Colonic mucosa (tissue), 4 donors: Measurements from ENCODE around the gene TRPM6. TPM values are rescaled to one million over a fixed set of nuclear protein-coding genes. Genes with fewer than 3 reads are reported as not detected.

ENCODE experiments used
- DNase-seq: peaks from one replicate; pipeline ENCODE4 v3.0.0-alpha.2; 2020
- H3K27ac ChIP-seq: fragments of 200-600 bp; one replicate; pipeline ENCODE4 v1.8.0; 2021
- H3K27me3 ChIP-seq: fragments of 200-600 bp; one replicate; pipeline ENCODE4 v1.8.0; 2021
- H3K36me3 ChIP-seq: fragments of 200-600 bp; one replicate; pipeline ENCODE4 v1.8.0; 2021
- H3K4me1 ChIP-seq: fragments of 200-600 bp; one replicate; pipeline ENCODE4 v1.8.0; 2021; ENCODE audit warnings: mild to moderate bottlenecking
- H3K4me3 ChIP-seq: fragments of 200-600 bp; one replicate; pipeline ENCODE4 v1.8.0; 2021
- H3K9ac ChIP-seq, 2 donors: one replicate each; pipeline ENCODE4 v1.7.0; 2013; ENCODE audit warnings: control low read depth in 2 of 2, low read depth in 2 of 2, low read length in 2 of 2
- H3K9me3 ChIP-seq: fragments of 200-600 bp; one replicate; pipeline ENCODE4 v1.8.0; 2021
- intact Hi-C: fragments of 100-400 bp; cut with DNase I; formaldehyde crosslinking; loops from one replicate; pipeline ENCODE4 v1.14.1; 2022
- total RNA-seq, 2 donors: library from RNA; stranded (reverse); fragmentation: NEBNext Ultra II Directional in 1 of 2; extraction: Animal tissue kit (Norgen Biotek cat#: 25700) in 1 of 2; gene quantifications; one replicate each; pipeline ENCODE4 v1.2.1, GENCODE V29; 2021
- TF ChIP-seq, protein P1 (sequence below): fragments of 200-600 bp; IDR thresholded peaks from one replicate; pipeline ENCODE4 v1.8.0; 2022; ENCODE audit warnings: antibody characterized with exemption, mild to moderate bottlenecking
- donor health status: healthy.
- donor health status: DM: no; HTN: no; CAD: no.
- donor health status: DM: no; HTN: no; CAD: no.

TRPM6 gene
- total RNA-seq, 2 donors from 2014 or later, result 15.1 to 44.1 TPM

DNA sequence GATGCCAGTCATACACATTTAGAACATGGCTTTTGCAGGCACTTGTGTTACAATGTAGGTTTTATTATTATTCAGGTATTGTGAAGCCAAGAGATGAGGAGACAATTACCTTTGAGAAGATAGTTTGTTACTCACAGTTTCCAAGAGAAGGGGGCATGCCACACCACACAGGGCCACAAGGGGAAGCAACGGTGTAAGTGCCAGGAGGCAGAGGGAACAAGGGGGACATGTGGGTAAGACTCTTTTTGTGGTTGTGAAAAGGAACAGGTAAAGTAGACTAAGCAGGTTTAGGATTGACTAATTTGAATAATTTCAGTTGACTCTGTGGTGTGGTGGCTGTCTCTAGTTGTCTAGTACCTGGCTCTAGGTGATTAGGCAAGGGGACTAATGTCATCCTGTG, 191.2 kb downstream of the TRPM6 start:
- intact Hi-C loops, result no loop called here
- Histone ChIP-seq H3K27ac (no peak overlapping the region), H3K4me3 (no peak overlapping the region), H3K36me3 (no peaks in the 10 kb centered on the region), H3K27me3 (no peaks in the 10 kb centered on the region), H3K9me3 (no peaks in the 10 kb centered on the region), H3K9ac (no peak overlapping the region), H3K4me1 (no peaks in the 10 kb centered on the region)
- no peak for DNase-seq
- TF ChIP-seq, protein P1, sequence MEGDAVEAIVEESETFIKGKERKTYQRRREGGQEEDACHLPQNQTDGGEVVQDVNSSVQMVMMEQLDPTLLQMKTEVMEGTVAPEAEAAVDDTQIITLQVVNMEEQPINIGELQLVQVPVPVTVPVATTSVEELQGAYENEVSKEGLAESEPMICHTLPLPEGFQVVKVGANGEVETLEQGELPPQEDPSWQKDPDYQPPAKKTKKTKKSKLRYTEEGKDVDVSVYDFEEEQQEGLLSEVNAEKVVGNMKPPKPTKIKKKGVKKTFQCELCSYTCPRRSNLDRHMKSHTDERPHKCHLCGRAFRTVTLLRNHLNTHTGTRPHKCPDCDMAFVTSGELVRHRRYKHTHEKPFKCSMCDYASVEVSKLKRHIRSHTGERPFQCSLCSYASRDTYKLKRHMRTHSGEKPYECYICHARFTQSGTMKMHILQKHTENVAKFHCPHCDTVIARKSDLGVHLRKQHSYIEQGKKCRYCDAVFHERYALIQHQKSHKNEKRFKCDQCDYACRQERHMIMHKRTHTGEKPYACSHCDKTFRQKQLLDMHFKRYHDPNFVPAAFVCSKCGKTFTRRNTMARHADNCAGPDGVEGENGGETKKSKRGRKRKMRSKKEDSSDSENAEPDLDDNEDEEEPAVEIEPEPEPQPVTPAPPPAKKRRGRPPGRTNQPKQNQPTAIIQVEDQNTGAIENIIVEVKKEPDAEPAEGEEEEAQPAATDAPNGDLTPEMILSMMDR, result no peak

DNA sequence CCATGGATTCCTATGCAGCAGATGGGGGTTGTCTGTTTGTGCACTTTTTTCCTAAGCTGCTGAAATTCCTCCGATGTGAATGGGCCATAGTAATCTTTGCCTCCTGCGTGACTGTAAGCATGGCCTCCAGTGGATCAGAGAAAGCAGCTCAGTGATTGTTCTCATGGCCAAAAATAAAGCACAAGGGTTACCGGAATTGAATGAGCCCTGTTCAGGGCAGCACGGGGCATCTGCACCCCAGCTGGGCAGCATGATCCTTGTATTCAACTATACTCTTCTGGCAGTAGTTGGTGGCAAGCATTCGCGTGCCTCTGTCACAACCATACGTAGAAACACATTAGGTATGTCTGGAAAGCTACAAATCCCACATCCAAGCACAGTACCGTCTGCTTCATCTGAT, 196.7 kb downstream of the TRPM6 start:
- no peak for DNase-seq
- Histone ChIP-seq H3K36me3 (no peaks in the 10 kb centered on the region), H3K4me1 (no peaks in the 10 kb centered on the region), H3K9ac (no peak overlapping the region), H3K27me3 (no peaks in the 10 kb centered on the region), H3K9me3 (no peaks in the 10 kb centered on the region), H3K4me3 (no peak overlapping the region), H3K27ac (no peak overlapping the region)
- intact Hi-C loops, result no loop called here
- TF ChIP-seq, protein P1, result no peak

DNA sequence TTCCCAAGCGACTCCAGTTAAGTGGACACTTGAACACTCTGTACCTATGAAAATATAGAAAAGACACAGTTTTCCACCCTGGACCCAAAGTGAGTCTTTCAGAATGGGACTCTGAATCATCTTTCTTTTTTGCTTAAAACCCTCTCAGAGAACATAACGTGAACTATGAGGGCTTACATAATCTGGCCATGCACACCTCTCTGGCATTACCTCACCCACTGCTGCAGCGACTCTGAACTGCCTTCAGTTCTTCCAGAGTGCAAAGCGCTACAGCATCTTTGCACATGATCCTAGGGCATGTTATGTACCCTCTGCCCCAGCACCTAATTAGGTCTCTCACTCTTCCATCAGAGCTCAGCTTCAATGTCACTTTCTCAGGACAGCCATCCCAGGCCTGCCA, 204.4 kb downstream of the TRPM6 start:
- intact Hi-C loops, result no loop called here
- no peaks in the 10 kb centered on the region for H3K4me1 ChIP-seq
- H3K27me3 ChIP-seq, result no peaks in the 10 kb centered on the region
- H3K9me3 ChIP-seq, result no peaks in the 10 kb centered on the region
- no peak overlapping the region for H3K27ac ChIP-seq
- H3K4me3 ChIP-seq, result no peak overlapping the region
- no peaks in the 10 kb centered on the region for H3K36me3 ChIP-seq
- no peak for DNase-seq
- TF ChIP-seq, protein P1, result no peak
- no peak overlapping the region for H3K9ac ChIP-seq

DNA sequence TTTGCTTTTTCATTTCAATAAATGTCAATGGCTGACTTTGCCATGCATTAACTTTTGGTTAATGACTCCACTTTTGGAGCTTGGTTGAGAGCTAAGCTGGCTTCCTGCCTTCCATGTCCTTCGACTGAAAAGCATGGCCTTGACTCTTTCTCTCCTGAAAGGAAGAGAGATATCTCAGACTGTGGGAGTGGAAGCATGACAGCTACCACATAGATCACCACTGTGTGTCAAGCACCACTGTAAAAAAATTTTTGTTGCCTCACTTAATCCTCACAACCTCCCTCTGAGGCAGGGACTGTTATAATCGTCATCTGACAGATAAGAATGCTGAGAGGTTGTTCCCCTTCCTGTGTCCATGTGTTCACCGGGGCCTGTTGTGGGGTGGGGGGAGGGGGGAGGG, 205.8 kb downstream of the TRPM6 start:
- intact Hi-C loops, result no loop called here
- TF ChIP-seq, protein P1, result no peak
- DNase-seq, result no peak
- no peak overlapping the region for H3K27ac ChIP-seq
- H3K9me3 ChIP-seq, result no peaks in the 10 kb centered on the region
- no peak overlapping the region for H3K9ac ChIP-seq
- H3K36me3 ChIP-seq, result no peaks in the 10 kb centered on the region
- no peaks in the 10 kb centered on the region for H3K4me1 ChIP-seq
- no peak overlapping the region for H3K4me3 ChIP-seq
- H3K27me3 ChIP-seq, result no peaks in the 10 kb centered on the region

DNA sequence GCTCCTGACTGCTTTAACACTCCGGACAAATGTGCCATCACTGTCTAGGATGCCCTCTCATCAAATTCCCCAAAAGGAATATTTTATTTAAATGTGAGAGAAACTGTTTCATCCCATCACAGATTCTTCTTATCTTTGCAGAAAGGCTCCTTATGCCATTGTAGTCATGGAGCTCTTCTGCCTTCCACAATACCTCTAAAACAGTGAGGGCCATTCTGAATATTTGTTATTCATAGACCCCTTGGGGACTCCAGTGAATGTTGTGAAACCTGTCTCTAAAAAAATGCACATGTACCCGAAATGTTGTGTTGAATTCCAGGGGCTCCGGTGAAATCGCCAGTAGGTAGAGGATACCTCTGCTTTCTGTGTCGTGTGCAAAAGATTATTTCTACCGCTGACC, 213.6 kb downstream of the TRPM6 start:
- Histone ChIP-seq H3K4me3 (no peak overlapping the region), H3K9me3 (no peaks in the 10 kb centered on the region)
- intact Hi-C loops, result no loop called here

More for the DNA sequence above, 213.6 kb downstream of the TRPM6 start:
- no peaks in the 10 kb centered on the region for H3K27me3 ChIP-seq
- no peaks in the 10 kb centered on the region for H3K4me1 ChIP-seq
- no peak overlapping the region for H3K27ac ChIP-seq
- TF ChIP-seq, protein P1, result no peak
- no peaks in the 10 kb centered on the region for H3K36me3 ChIP-seq
- no peak overlapping the region for H3K9ac ChIP-seq
- no peak for DNase-seq

Other genes starting within 250 kb of the TRPM6 start
- 10 to 100 TPM; 14.4 to 21.9 TPM for gene C9orf40, start 65.0 kb upstream of the TRPM6 start, total RNA-seq
- 10 to 100 TPM; 21.6 to 22.9 TPM for gene CARNMT1, start 140.4 kb upstream of the TRPM6 start, total RNA-seq
- gene NMRK1, start 200.2 kb upstream of the TRPM6 start, total RNA-seq, result 10 to 100 TPM; 21.3 to 24.6 TPM
- 10 to 100 TPM; 57.4 to 85.7 TPM for gene OSTF1, start 200.6 kb upstream of the TRPM6 start, total RNA-seq